ENCODE measurements around the gene PATL2.
A peak's percentile ranks its signal among the peaks of the same experiment; 100 is the strongest.
"Not testable (repeated sequence)": the region's sequence is repeated elsewhere in the genome, so short reads cannot be mapped to it uniquely, and the experiment has no call there.

The PATL2 gene

DNA sequence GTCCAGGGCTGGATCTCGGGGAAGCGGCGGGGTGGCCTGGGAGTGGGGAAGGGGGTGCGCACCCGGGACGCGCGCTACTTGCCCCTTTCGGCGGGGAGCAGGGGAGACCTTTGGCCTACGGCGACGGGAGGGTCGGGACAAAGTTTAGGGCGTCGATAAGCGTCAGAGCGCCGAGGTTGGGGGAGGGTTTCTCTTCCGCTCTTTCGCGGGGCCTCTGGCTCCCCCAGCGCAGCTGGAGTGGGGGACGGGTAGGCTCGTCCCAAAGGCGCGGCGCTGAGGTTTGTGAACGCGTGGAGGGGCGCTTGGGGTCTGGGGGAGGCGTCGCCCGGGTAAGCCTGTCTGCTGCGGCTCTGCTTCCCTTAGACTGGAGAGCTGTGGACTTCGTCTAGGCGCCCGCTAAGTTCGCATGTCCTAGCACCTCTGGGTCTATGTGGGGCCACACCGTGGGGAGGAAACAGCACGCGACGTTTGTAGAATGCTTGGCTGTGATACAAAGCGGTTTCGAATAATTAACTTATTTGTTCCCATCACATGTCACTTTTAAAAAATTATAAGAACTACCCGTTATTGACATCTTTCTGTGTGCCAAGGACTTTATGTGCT, 721 bp upstream of the PATL2 start:
- TF ChIP-seq CTCF (IDR thresholded peaks at IDR 0.05; ENCODE audit: low read depth, low read length), result no peak
- H3K4me3 ChIP-seq (ENCODE audit: low read depth, low read length), result peak overlapping the region; percentile 96
- no peak for DNase-seq (ENCODE audit: low read depth, low spot score)
- in situ Hi-C loops (cut with HindIII; ENCODE audit: low sequenced_read_pairs), result no loop called here

DNA sequence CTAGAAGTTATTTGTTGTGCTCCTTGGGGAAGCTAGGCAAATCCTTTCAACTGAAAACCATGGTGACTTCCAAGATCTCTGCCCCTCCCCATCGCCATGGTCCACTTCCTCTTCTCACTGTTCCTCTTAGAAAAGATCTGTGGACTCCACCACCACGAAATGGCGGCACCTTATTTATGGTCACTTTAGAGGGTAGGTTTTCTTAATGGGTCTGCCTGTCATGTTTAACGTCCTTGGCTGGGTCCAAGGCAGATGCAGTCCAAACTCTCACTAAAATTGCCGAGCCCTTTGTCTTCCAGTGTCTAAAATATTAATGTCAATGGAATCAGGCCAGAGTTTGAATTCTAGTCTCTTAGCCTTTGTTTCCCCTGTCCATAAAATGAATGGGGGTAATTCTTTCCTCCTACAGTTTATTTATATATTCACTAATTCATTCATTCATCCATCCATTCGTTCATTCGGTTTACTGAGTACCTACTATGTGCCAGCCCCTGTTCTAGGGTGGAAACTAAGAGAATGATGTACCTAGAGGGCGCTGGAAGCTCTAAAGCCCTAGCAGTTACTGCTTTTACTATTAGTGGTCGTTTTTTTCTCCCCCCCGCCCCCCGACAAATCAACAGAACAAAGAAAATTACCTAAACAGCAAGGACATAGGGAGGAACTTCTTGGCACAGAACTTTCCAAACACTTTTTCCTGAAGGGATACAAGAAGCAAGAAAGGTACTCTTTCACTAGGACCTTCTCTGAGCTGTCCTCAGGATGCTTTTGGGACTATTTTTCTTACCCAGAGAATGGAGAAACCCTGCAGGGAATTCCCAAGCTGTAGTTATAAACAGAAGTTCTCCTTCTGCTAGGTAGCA, 657 bp downstream of the PATL2 start:
- in situ Hi-C loops (cut with HindIII; ENCODE audit: low sequenced_read_pairs), result no loop called here
- peak; percentile 52 for TF ChIP-seq CTCF (IDR thresholded peaks at IDR 0.05; ENCODE audit: low read depth, low read length)
- peak; percentile 43 for DNase-seq (ENCODE audit: low read depth, low spot score)
- peak overlapping the region; percentile 96 for H3K4me3 ChIP-seq (ENCODE audit: low read depth, low read length)

DNA sequence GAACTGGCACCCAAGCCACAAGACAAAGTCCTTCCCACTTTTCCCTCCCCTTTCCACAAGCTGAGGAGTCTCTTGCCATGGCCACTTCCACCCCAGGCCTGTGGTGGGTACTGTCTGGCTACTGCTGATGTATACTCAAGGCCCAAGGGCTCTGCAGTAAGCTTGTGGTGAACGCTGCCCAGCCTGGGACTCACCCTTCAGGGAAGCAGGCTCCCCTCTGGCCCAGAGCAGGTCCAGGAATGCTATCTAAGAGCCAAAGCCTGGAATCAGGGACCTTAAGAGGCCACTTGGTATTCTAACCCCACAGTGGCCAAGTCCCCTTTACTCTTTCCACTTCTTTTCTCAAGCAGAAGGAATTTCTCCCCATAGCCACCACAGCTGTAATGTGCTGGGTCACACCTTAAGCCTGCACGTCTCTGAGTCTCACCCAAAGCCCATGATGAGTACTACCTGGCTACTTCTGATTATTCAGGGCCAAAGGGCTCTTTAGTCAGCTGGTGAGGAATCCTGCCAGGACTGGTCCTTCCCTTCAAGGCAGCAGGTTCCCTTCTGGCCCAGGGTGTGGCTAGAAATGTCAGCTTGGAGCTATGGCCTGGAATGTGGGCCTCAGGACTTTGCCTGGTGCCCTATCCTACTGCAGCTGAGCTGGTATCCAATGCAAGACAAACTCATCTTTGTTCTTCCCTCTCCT, 4.0 kb downstream of the PATL2 start:
- TF ChIP-seq CTCF (IDR thresholded peaks at IDR 0.05; ENCODE audit: low read depth, low read length), result no peak
- in situ Hi-C loops (cut with HindIII; ENCODE audit: low sequenced_read_pairs), result no loop called here
- no peak for DNase-seq (ENCODE audit: low read depth, low spot score)
- H3K4me3 ChIP-seq (ENCODE audit: low read depth, low read length), result no peak overlapping the region

DNA sequence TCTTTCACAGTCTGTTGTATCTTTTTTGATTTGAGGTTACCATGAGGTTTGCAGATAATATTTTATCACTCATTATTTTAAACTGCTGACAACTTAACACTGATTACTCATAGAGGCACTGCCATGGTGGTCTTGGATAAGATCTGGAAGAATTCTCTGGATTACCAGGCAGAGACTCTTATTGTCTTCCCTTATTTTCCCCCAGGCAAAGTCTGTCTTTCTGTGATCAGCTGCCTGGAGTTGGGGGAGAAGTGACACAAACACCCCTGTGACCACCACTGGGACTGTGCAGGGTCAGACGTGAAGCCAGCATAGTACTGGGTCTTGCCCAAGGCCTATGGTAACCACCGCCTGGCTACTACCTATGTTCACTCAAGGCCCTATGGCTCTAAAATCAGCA, 4.7 kb downstream of the PATL2 start:
- DNase-seq (ENCODE audit: low read depth, low spot score), result no peak
- no peak overlapping the region for H3K4me3 ChIP-seq (ENCODE audit: low read depth, low read length)
- in situ Hi-C loops (cut with HindIII; ENCODE audit: low sequenced_read_pairs), result no loop called here
- no peak for TF ChIP-seq CTCF (IDR thresholded peaks at IDR 0.05; ENCODE audit: low read depth, low read length)

- no peak for TF ChIP-seq CTCF (IDR thresholded peaks at IDR 0.05; ENCODE audit: low read depth, low read length)
- H3K4me3 ChIP-seq (ENCODE audit: low read depth, low read length), result no peak overlapping the region
- in situ Hi-C loops (cut with HindIII; ENCODE audit: low sequenced_read_pairs), result no loop called here
- no peak for DNase-seq (ENCODE audit: low read depth, low spot score)
These were observed 5.1 kb downstream of the PATL2 start for GRCh38 chr15:44705986-44706385.

GRCh38 chr15:44700676-44701075, 10.4 kb downstream of the PATL2 start:
- H3K4me3 ChIP-seq (ENCODE audit: low read depth, low read length); DNase-seq (ENCODE audit: low read depth, low spot score); in situ Hi-C loops (cut with HindIII; ENCODE audit: low sequenced_read_pairs): not testable (repeated sequence)

DNA sequence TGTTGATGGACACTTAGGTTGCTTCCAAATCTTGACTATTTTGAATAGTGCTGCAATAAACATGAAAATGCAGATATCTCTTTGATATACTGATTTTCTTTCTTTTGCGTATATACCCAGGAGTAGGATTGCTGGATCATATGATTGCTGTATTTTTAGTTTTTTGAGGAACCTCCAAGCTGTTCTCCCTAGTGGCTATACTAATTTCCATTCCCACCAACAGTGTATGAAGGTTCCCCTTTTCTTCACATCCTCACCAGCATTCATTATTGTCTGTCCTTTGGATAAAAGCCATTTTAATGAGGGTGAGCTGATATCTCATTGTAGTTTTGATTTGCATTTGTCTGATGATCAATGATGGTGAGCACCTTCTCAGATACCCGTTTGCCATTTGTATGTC, 12.5 kb downstream of the PATL2 start:
- TF ChIP-seq CTCF (IDR thresholded peaks at IDR 0.05; ENCODE audit: low read depth, low read length), result no peak
- in situ Hi-C loops (cut with HindIII; ENCODE audit: low sequenced_read_pairs), result no loop called here
- H3K4me3 ChIP-seq (ENCODE audit: low read depth, low read length), result no peak overlapping the region
- DNase-seq (ENCODE audit: low read depth, low spot score), result no peak
